ENCODE data around the gene HNF1B.

The HNF1B gene

GRCh38 chr17:37770631-37771518, 26.0 kb upstream of the HNF1B start:
- Histone ChIP-seq H4K20me1 (ENCODE audit: insufficient read depth, low read length) (no peaks in the 10 kb centered on the region), H3K27ac (ENCODE audit: low read depth, low read length, poor library complexity, severe bottlenecking) (no peak overlapping the region), H3K4me1 (ENCODE audit: insufficient read depth, low read length, severe bottlenecking) (no peaks in the 10 kb centered on the region), H3K79me2 (ENCODE audit: insufficient read depth, low read length) (no peaks in the 10 kb centered on the region), H3K36me3 (ENCODE audit: insufficient read depth, low read length) (no peaks in the 10 kb centered on the region; the same call in 1 of the 2 replicates), H3K9me2 (ENCODE audit: low read depth, low read length) (no peaks in the 10 kb centered on the region), H3F3A (ENCODE audit: insufficient read depth, low read length) (no peaks in the 10 kb centered on the region), H3K4me2 (ENCODE audit: low read length) (no peak overlapping the region), H3K4me3 (ENCODE audit: low read depth, low read length, poor library complexity, severe bottlenecking) (no peak overlapping the region), H3K9me3 (ENCODE audit: low read length) (no peaks in the 10 kb centered on the region), H3K27me3 (ENCODE audit: insufficient read depth, low read length) (no peaks in the 10 kb centered on the region), H3K9ac (ENCODE audit: low read length) (no peak overlapping the region), H2AFZ (ENCODE audit: low read length) (no peak overlapping the region)
- TF ChIP-seq, protein P1, sequence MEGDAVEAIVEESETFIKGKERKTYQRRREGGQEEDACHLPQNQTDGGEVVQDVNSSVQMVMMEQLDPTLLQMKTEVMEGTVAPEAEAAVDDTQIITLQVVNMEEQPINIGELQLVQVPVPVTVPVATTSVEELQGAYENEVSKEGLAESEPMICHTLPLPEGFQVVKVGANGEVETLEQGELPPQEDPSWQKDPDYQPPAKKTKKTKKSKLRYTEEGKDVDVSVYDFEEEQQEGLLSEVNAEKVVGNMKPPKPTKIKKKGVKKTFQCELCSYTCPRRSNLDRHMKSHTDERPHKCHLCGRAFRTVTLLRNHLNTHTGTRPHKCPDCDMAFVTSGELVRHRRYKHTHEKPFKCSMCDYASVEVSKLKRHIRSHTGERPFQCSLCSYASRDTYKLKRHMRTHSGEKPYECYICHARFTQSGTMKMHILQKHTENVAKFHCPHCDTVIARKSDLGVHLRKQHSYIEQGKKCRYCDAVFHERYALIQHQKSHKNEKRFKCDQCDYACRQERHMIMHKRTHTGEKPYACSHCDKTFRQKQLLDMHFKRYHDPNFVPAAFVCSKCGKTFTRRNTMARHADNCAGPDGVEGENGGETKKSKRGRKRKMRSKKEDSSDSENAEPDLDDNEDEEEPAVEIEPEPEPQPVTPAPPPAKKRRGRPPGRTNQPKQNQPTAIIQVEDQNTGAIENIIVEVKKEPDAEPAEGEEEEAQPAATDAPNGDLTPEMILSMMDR (IDR thresholded peaks at IDR 0.05; ENCODE audit: low read length), result peak; percentile 68
- no peak for TF ChIP-seq EZH2 (IDR thresholded peaks at IDR 0.05; ENCODE audit: borderline replicate concordance, low read length)

DNA sequence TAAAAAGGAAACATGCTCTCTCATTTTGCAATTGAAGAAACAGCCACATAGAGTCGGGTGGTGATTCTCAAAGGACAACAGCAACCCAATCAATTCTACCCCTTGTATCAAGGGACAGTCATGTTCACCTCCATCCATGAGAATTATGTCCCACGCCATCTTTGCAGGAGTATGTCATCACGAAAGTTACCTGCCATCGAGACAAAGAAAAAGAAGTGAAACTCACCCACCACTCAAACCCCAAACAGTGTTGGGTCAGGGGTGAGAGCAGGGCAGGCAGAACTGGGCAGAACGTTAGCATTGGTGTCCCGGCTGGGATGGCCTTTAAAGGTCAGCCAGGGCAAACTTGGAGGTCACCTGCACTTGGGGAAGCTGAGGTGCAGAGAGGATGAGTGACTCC, 24.2 kb upstream of the HNF1B start:
- Histone ChIP-seq H3K79me2 (ENCODE audit: insufficient read depth, low read length) (no peaks in the 10 kb centered on the region), H3K4me1 (ENCODE audit: insufficient read depth, low read length, severe bottlenecking) (no peaks in the 10 kb centered on the region), H3K9ac (ENCODE audit: low read length) (no peak overlapping the region), H3K4me3 (ENCODE audit: low read depth, low read length, poor library complexity, severe bottlenecking) (no peak overlapping the region), H3K4me2 (ENCODE audit: low read length) (no peak overlapping the region), H2AFZ (ENCODE audit: low read length) (no peak overlapping the region), H3F3A (ENCODE audit: insufficient read depth, low read length) (no peaks in the 10 kb centered on the region), H3K9me3 (ENCODE audit: low read length) (no peaks in the 10 kb centered on the region), H4K20me1 (ENCODE audit: insufficient read depth, low read length) (no peaks in the 10 kb centered on the region), H3K27ac (ENCODE audit: low read depth, low read length, poor library complexity, severe bottlenecking) (no peak overlapping the region), H3K27me3 (ENCODE audit: insufficient read depth, low read length) (no peaks in the 10 kb centered on the region), H3K9me2 (ENCODE audit: low read depth, low read length) (no peaks in the 10 kb centered on the region), H3K36me3 (ENCODE audit: insufficient read depth, low read length) (no peaks in the 10 kb centered on the region; the same call in 1 of the 2 replicates)
- TF ChIP-seq, protein P1 (IDR thresholded peaks at IDR 0.05; ENCODE audit: low read length), result no peak
- no peak for TF ChIP-seq EZH2 (IDR thresholded peaks at IDR 0.05; ENCODE audit: borderline replicate concordance, low read length)

- no peaks in the 10 kb centered on the region for H4K20me1 ChIP-seq (ENCODE audit: insufficient read depth, low read length)
- TF ChIP-seq, protein P1 (IDR thresholded peaks at IDR 0.05; ENCODE audit: low read length), result no peak
- no peak for TF ChIP-seq EZH2 (IDR thresholded peaks at IDR 0.05; ENCODE audit: borderline replicate concordance, low read length)
- no peak overlapping the region for H3K4me3 ChIP-seq (ENCODE audit: low read depth, low read length, poor library complexity, severe bottlenecking)
- H3K27me3 ChIP-seq (ENCODE audit: insufficient read depth, low read length), result no peaks in the 10 kb centered on the region
- no peak overlapping the region for H3K4me2 ChIP-seq (ENCODE audit: low read length)
- no peak overlapping the region for H3K27ac ChIP-seq (ENCODE audit: low read depth, low read length, poor library complexity, severe bottlenecking)
- H3K79me2 ChIP-seq (ENCODE audit: insufficient read depth, low read length), result no peaks in the 10 kb centered on the region
- no peaks in the 10 kb centered on the region for H3K9me2 ChIP-seq (ENCODE audit: low read depth, low read length)
- no peaks in the 10 kb centered on the region for H3F3A ChIP-seq (ENCODE audit: insufficient read depth, low read length)
- no peaks in the 10 kb centered on the region; the same call in 1 of the 2 replicates for H3K36me3 ChIP-seq (ENCODE audit: insufficient read depth, low read length)
- no peaks in the 10 kb centered on the region for H3K9me3 ChIP-seq (ENCODE audit: low read length)
- no peaks in the 10 kb centered on the region for H3K4me1 ChIP-seq (ENCODE audit: insufficient read depth, low read length, severe bottlenecking)
- no peak overlapping the region for H3K9ac ChIP-seq (ENCODE audit: low read length)
- no peak overlapping the region for H2AFZ ChIP-seq (ENCODE audit: low read length)
Observed at GRCh38 chr17:37768438-37768837, 23.6 kb upstream of the HNF1B start.
